Stimulated activated naive CD8-positive, alpha-beta T cell treated with anti-CD3 and anti-CD28 coated beads, Interleukin-15, amount 100 ng/mL, for 72 hours (primary cell): ENCODE results near the gene CD53.
"Not testable (repeated sequence)": the region's sequence is repeated elsewhere in the genome, so short reads cannot be mapped to it uniquely, and the experiment has no call there.

ENCODE experiments used
- ATAC-seq: fragments of 150-1000 bp; cut with Tn5 transposase; 2 replicates; pipeline ENCODE4 v1.10.0; 2021; ENCODE audit warnings: mild to moderate bottlenecking, moderate library complexity
- DNase-seq, 2 donors: peaks; one replicate each; pipeline ENCODE4 v3.0.0; 2021 to 2022
- H3K27ac Mint-ChIP-seq, 2 donors: one replicate each; pipeline ENCODE4 v1.8.0; 2022; ENCODE audit warnings: mild to moderate bottlenecking in 2 of 2, mixed read lengths in 2 of 2, moderate library complexity in 2 of 2
- H3K27me3 Mint-ChIP-seq: one replicate; pipeline ENCODE4 v1.8.0; 2022; ENCODE audit warnings: mixed read lengths
- H3K4me1 Mint-ChIP-seq: one replicate; pipeline ENCODE4 v1.8.0; 2022; ENCODE audit warnings: mild to moderate bottlenecking, mixed read lengths
- H3K4me3 Mint-ChIP-seq, 2 donors: one replicate each; pipeline ENCODE4 v1.8.0; 2022; ENCODE audit warnings: mild to moderate bottlenecking in 2 of 2, mixed read lengths in 2 of 2, moderate library complexity in 1 of 2
- H3K9me3 Mint-ChIP-seq, 2 donors: one replicate each; pipeline ENCODE4 v1.8.0; 2022; ENCODE audit warnings: mixed read lengths in 2 of 2

Gene CD53

GRCh38 chr1:110927484-110928075, 54.6 kb downstream of the CD53 start:
- ATAC-seq = no peak
- H3K9me3 Mint-ChIP-seq = peaks cover 5 to 17% of the 10 kb centered on the region in 2 donors
- no peak for DNase-seq
- H3K4me1 Mint-ChIP-seq = no peaks in the 10 kb centered on the region
- no peaks in the 10 kb centered on the region for H3K27me3 Mint-ChIP-seq
- H3K4me3 Mint-ChIP-seq = no peak overlapping the region
- no peak overlapping the region for H3K27ac Mint-ChIP-seq

- no peak for DNase-seq
Observed at GRCh38 chr1:110928191-110928590, 55.2 kb downstream of the CD53 start.

DNA sequence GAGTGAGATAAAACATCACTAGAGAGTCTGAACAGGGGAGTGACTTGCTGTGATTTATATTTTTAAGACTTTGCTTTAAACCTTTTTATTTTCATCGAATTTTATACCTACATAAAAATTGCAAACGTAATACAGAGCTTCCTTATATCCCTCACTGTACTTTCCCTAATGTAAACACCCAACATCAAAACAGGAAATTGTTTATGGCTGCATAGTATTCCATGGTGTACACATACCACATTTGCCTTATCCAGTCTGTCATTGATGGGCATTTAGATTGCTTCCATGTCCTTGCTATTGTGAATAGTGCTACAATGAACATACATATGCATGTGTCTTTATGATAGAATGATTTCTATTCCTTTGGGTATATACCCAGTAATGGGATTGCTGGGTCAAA, 56.0 kb downstream of the CD53 start:
- DNase-seq (no peak), ATAC-seq (no peak)
- H3K27me3 Mint-ChIP-seq = no peaks in the 10 kb centered on the region
- H3K9me3 Mint-ChIP-seq = peaks cover 5 to 17% of the 10 kb centered on the region in 2 donors
- no peak overlapping the region for H3K4me3 Mint-ChIP-seq
- no peak overlapping the region for H3K27ac Mint-ChIP-seq
- no peaks in the 10 kb centered on the region for H3K4me1 Mint-ChIP-seq

More at GRCh38 chr1:110928191-110928590, 55.2 kb downstream of the CD53 start:
- Mint-ChIP-seq H3K4me1 (no peaks in the 10 kb centered on the region), H3K27ac (no peak overlapping the region), H3K27me3 (no peaks in the 10 kb centered on the region), H3K9me3 (peaks cover 5 to 17% of the 10 kb centered on the region in 2 donors), H3K4me3 (no peak overlapping the region)
- ATAC-seq = no peak

DNA sequence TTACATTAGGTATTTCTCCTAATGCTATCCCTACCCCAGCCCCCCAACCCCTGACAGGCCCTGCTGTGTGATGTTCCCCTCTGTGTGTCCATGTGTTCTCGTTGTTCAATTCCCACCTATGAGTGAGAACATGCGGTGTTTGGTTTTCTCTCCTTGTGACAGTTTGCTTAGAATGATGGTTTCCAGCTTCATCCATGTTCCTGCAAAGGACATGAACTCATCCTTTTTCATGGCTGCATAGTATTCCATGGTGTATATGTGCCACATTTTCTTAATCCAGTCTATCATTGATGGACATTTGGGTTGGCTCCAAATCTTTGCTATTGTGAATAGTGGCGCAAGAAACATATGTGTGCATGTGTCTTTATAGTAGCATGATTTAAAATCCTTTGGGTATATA, 58.1 kb downstream of the CD53 start:
- not testable (repeated sequence) for H3K4me1 Mint-ChIP-seq, H3K27ac Mint-ChIP-seq, ATAC-seq, DNase-seq, H3K4me3 Mint-ChIP-seq, H3K27me3 Mint-ChIP-seq
- H3K9me3 Mint-ChIP-seq = peaks cover 10 to 36% of the 10 kb centered on the region in 2 donors

GRCh38 chr1:110936567-110936966, 63.6 kb downstream of the CD53 start:
- no peak overlapping the region for H3K27ac Mint-ChIP-seq
- H3K9me3 Mint-ChIP-seq = peaks cover 34 to 35% of the 10 kb centered on the region in 2 donors
- ATAC-seq (no peak), DNase-seq (no peak)
- H3K4me3 Mint-ChIP-seq = no peak overlapping the region
- no peaks in the 10 kb centered on the region for H3K27me3 Mint-ChIP-seq
- no peaks in the 10 kb centered on the region for H3K4me1 Mint-ChIP-seq

DNA sequence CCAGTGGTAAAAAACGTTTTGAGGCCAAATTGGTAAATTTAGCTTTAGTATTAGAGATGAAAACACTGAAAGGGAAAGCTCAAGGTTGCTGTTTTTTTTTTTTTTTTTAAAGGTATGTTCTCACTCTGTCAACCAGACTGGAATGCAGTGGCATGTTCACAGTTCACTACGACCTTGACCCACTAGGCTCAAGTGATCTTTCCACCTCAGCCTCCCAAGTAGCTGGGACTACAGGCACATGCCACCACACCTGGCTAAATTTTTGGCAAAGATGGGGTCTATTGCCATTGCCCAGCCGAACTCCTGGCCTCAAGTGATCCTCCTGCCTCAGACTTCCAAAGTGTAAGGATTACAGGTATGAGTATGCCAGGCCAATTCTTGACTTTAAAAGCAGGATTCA, 71.9 kb downstream of the CD53 start:
- Mint-ChIP-seq H3K4me3 (no peak overlapping the region), H3K9me3 (peaks cover 6 to 11% of the 10 kb centered on the region in 2 donors), H3K27ac (no peak overlapping the region), H3K4me1 (no peaks in the 10 kb centered on the region), H3K27me3 (no peaks in the 10 kb centered on the region)
- DNase-seq (no peak), ATAC-seq (no peak)

GRCh38 chr1:110945626-110946025, 72.7 kb downstream of the CD53 start:
- Mint-ChIP-seq H3K4me1 (peaks cover 4% of the 10 kb centered on the region), H3K9me3 (peaks cover 11 to 14% of the 10 kb centered on the region in 2 donors), H3K27me3 (no peaks in the 10 kb centered on the region), H3K4me3 (no peak overlapping the region), H3K27ac (no peak overlapping the region)
- ATAC-seq (no peak), DNase-seq (no peak)

DNA sequence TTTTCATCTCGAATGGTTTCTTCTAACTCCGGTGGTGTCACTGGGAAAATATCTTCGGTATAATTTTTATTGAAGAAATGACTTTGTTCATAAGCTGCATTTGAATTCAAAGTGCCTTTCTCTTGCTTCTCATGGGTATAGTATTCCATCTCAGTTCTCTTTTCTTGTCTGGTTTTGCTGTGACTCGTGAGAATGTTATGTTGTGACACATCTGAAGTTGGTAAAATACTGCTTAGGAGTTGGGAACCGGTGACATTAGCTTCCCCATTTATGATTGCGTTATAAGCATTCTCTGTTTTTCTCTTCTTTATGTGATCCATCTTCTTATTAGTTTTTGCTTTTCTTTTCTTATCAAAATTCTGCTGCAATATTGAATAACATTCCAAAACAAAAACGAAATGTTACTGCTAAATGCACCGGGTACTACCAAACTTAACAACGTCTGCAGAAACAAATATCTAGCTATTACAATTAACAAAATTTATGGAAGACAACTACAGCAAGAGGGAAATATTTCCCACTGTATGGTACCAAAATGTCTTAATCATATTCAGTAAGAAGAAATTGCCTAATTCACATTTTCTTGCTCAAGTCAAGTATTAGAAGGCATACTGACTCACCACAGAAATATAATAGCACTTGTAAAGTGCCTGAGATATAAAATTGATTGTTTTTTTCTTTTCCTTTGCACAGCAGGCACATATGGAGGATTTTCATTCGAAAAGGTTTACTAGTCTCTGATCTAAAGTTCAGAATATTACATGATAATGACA, 75.3 kb downstream of the CD53 start:
- Mint-ChIP-seq H3K9me3 (peaks cover 12 to 18% of the 10 kb centered on the region in 2 donors), H3K27ac (no peak overlapping the region), H3K27me3 (no peaks in the 10 kb centered on the region), H3K4me3 (no peak overlapping the region), H3K4me1 (peaks cover 5% of the 10 kb centered on the region)
- no peak for DNase-seq
- ATAC-seq = no peak
